Measurements from ENCODE around the gene RNF150.

The RNF150 gene

DNA sequence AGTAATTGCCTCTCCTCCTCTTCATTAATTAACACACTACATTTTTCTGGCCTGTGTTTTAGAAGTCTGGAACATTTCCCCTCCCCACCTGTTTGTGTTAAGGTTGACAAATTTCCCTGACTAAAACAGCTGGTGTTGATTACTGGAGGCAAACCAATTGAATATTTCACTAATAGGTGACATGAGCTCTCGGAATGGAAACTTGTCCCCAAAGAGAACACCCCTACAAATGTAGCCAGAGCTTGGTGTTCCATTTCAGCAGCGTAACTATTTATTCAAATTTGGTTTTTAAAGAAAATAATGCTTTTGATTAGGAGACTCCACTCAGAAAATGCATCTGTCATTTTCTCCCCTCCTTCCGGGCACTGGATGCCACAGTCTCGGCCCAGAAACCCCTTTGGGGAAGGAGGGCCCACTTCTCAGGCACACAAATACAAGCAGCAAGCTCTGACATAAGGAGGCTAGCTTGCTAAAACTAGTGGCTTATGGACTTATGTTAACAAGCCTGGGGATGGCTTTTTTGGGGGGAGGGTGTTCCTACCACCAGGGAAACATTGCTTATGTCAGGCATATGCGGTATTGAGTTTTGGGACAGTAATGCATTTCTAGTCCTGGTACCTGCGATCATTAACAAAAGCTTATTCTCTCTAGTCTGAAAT, 2.2 kb downstream of the RNF150 start:
- DNase-seq = no peak

DNA sequence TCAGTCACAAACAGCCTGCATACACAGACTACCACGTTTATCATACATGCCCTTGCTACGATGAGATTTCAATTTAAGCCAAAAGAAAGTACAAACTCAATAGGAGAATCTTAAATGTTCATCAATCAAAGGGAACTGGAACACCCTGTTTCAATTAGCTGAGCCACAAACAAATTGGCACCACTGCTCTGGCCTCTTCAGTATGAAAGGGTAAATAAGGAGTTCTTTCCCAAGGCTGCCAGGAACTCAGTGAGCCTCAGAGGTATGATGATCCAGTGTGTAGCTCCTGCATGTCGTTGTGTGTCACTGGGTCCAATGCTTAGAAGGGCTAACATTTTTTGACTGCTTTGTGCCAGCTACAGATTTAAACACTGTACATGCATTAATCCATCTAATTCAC, 5.4 kb downstream of the RNF150 start:
- no peak for DNase-seq

DNA sequence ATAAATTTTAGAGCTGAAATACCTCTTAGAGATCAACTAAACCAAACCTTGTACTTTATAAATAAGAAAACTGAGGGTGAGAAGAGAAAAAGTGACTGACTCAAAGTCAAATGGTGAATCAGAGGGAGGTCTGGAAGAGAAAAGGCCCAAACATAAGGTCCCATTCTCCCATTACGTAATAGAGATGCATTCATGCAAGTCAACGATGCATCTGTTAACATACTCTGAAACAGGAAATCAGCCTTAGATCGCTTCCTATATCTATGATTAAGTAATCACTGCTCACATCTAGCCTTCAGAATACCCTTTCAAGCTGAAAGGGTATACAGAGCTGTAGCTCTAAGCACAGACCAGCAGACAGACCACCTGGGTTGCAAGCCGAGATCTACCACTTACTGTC, 6.5 kb downstream of the RNF150 start:
- no peak for DNase-seq

DNA sequence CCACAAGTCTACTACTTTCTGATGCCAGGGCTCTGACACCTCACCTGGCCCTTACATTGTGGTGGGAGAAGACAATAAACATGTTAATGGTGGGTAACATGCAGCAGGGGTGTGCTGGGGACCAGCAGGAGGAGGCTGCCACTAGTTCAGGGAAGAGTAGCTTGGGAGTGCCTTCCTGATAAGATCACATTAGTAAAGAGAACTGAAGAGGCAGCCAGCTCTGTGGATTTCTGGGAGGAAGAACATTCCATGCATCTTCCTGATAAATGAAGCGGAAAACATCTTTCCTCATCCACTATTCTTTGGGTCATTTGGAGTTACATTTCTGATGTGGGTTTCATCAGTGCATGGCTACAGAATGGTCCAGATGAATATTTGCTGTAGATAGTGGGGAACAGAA, 9.0 kb downstream of the RNF150 start:
- DNase-seq = no peak

DNA sequence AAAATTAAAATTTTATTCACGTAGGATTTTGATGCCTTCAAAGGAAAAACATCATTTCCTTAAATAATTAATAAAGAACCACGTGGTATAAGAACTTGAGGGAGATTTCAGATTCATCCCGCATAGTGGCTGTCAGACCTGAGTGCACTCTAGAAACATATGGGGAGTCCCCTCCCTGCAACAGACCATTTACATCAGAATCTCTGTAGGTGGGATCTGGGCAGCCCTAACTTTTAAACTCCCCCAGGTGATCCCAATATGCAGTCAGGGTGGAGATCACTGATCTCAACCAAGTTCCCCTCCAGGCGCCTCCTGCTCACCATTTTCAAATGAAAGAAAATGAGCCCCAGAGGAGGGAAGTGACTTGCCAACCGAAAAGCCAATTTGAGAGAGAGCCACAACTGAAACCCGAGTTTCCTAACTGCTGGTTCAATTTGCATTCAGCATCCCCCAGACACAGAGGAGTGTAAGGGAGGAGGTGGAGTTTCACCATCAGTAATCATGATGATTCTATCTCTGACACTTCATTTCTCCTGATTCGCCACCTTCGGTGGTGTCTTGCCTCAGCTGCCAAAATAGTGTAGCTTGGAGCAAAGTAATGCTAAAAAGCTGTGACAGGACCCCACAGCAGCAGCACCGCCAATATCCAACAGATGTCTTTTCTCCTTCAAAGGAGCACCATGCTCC, 11.4 kb downstream of the RNF150 start:
- DNase-seq = no peak

DNA sequence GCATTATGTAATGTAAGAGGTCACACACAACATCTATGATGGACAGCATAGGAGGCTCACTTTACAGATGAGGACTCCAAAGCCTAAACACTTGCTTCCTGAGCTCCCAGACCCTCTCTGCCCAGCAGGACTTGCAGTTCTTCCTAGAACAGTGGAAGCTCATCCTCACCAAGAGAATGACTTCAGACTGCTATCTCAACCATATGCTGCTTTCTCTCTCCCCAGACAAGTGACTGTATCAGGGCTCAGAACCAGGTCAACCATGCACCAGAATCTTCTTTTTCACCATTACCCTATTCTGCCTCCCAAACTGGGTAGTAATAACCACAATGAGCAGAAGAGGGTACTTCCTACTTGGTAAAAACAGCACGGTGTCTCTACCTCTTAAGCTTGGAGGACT, 12.2 kb downstream of the RNF150 start:
- DNase-seq = no peak

DNA sequence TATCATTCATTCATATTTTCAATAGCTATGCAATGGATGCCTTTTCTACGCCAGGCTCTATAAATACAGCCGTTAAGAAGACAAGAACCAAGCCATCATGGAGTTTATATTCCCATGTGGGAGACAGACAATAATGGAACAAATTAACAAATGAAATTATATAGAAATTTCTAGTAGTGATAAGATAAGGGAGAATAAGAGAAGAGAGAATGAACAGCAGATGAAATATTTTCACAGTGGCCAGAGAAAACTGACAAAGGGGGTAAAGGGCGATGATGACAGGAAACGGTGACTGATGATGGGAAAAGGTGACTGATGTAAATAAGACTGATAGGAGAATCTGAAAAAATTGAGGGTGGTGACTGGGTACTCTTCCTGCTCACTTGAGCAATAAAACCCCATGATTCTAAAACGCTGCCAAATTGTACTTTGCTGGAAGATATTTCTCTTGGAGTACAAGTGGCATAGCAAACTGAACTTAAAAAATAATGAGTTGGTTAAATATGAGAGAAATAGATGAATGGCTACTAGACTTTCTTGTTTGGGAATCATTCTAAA, 13.2 kb downstream of the RNF150 start:
- DNase-seq = no peak

DNA sequence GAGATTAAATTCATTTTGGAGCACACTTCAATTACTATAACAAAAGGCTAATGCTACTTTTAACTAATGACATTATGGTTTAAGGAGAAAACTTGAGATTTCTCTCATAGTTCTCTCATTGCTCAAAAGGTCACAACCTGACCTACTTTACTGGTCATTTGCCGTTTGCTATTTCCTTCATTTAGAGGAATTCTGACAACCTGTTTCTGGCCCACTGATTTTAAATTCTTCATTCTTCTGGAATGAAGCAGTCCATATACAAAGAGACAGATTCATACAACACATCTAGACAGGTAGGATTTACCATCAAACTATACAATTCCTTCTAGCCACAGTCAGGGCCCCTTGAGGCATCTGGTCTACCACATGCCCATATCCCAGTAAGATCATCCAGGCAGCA, 14.2 kb downstream of the RNF150 start:
- no peak for DNase-seq

DNA sequence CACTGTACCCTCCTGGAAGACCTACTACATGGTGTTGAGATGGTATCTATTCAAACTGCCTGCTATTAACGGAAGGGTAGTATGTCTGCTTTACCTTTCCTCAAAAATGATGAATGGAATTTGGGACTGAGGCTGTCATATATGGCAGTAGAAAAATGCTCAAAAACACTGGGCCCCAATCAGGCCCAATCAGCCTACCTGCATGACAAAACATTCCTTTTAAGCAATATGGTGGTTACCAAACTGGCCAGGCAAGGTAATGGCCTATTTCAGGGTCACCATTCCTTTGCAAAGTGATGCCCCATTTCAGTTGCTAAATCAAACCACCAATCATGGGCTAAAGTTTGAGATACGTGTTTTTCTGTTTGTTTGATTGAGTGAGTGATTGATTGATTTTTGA, 14.9 kb downstream of the RNF150 start:
- no peak for DNase-seq

DNA sequence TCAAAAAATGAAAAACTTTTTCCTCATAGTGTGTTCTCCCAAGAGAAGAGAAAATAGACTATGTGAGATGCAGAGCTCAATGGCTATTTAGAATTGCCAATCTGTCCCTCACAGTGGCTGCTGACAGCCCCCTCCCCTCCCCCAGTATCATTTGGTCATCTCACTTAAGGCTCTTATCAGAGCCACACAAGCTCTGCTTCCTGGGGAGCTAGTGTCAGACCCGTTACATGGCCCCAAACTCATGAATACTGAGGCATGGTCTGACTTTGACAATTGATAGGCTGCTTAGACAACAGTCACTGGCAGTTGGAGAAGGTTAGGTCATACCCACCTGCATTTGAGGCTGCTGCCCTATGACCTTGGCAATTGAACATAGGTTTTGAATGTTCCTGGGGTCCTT, 15.3 kb downstream of the RNF150 start:
- no peak for DNase-seq

DNA sequence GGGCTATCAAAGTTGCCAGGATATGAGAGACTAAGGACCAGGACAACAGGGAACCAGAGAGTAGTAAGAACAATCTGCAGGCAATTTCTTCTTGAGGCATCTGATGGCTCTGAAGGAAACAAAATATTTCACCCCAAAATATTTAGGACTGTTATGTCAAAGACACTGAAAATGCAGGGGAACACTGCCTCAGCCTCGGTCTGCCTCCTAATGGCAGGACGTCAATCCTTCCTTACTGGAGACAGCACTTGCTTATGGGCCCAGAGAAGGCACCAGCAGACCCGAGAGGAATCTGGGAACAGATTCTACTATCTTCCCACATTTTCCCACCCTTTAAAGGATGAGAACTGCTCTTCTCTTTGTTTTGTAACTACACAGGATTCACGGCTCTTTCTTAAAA, 23.3 kb downstream of the RNF150 start:
- DNase-seq = no peak

DNA sequence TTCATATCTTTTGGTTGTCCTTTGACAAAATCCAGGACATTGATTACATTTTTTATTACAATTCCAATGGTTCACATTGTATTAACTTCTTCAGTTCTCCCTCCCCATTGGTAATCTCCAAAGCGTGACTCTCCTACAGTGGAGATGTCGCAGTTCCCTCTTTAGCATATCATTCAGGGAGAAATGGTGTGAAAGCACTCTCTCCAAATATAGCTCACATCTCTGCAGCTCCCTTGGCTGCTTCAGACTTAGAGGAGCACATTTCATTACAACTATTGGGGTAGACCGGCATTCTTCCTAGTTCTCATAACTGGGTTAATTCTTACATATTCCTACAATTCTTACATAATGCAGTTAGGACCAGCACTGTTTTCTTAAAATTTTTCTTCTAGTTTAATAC, 25.3 kb downstream of the RNF150 start:
- DNase-seq = no peak

DNA sequence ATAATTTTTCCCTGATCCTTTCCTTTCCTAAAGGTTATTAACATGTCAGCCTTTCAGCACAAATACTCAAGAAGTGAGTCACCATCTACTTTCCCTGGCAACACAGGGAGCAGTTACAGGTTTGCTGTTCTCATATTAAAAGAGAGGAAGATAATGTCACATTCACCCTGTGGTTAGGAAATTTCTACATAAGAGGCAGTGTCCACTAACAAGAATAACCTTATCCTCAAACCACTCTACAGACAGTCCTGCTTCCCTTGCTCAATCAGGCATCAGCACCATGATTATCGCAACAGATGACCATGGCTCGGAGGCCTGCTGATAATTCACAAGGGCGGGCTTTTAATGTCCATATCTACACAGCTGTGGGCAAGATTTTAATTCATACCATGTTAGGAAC, 30.9 kb downstream of the RNF150 start:
- DNase-seq = no peak

DNA sequence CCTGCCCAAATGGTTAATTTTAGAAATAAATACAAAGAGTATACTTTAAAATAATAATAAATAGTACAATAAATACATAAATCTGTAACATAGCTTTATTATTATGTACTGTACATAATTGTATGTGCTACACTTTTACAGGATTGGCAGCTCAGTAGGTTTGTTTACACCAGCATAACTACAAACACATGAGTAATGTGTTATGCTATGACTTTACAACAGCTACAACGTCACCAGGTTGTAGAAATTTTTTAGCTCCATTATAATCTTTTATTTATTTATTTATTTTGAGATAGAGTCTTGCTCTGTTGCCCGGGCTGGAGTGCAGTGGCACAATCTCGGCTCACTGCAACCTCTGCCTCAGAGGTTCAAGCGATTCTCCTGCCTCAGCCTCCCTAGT, 31.8 kb downstream of the RNF150 start:
- DNase-seq = no peak

DNA sequence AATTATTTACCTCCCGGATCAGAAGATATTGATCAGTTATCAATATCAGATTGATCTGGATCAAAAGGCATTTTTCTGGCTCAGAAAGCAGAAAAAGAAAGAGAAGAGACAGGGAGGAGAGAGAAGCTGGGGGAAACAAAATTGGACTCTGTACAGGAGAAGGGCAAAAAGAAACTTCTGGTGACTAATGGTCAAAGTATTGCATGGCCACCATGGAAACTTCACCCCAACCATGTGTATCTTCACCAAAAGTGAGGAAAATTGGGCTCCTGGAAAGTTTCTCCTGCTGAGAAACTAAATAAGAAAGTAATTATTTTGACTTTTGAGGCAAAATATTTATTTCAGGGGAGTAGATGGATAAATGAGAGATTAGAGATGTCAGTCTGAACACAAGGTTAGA, 33.9 kb downstream of the RNF150 start:
- DNase-seq = no peak

DNA sequence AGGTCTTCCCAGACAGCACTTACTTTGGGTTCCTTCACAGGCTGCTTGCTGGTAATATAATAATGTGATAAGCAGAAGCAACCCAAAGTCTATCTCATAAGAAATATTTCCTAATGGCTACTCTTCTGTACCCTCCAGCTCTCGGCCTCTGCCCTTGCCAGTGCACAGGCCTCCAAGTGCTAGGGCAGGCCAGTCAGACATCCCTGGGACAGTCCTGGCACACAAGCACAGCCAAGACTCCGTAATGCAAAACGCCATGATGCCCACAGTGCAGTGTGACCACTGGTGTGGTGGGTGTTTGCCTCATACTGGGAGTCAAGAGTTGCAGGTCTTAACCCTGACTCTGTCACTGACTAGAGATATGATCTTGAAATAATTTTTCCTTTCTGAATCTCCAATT, 35.1 kb downstream of the RNF150 start:
- no peak for DNase-seq

DNA sequence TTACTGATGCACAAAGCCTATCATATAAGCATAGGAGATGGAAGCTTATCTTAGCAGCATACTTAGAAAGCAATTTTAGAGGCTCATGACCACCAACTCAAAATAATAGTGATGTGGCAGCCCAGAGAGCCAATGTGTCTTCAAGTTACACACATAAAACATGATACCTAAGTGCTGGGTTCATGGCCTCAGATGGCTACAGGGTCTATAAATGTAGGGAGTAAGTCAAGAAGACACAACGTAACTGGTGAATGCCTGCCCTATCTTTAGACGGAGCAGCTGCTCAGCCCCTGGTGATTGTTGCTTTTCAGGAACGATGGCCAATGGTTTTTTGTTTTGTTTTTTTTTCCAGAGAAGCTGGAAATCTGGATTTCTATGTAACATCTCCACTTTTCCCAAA, 42.8 kb downstream of the RNF150 start:
- no peak for DNase-seq

DNA sequence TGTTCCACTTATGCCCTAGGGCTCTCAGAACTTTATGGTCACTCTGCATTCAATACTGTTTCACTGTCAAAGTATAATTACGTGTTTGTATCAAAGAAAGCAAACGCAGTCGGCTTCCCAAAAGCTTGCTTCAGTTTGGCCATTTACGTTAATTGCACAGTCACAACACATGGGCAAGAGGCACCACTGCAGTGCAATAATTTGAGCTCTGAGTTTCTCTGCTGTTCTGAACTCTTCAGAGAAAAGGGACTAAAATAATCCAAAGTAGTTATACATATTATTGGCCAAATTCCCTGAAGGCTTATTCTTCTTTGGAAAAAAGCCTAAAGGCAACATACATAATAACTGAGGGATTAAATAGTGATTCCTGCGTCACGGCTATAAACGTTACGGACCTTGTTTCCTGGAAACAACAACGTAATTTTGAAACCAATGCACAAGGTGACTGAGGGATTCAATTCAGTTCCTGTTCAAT, 51.3 kb downstream of the RNF150 start:
- DNase-seq = no peak

DNA sequence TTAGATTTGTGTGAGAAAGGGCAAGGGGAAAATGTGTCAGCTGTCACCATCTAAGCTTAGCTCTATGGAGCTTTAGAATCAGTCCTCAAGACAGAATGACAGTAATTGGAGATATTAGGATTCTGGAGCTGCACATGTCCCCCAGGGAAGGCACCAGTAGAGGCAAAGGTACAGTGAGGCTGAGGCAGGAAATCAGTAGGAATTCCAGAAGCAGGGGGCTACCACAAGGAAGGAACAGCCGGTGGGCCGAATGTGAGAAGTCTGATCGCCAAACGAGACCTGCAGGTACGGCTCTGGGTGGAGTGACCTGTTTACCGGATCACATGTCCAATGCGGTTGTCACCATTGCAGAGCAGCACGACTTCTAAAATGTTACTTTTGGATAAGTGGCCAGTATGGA, 52.6 kb downstream of the RNF150 start:
- no peak for DNase-seq

DNA sequence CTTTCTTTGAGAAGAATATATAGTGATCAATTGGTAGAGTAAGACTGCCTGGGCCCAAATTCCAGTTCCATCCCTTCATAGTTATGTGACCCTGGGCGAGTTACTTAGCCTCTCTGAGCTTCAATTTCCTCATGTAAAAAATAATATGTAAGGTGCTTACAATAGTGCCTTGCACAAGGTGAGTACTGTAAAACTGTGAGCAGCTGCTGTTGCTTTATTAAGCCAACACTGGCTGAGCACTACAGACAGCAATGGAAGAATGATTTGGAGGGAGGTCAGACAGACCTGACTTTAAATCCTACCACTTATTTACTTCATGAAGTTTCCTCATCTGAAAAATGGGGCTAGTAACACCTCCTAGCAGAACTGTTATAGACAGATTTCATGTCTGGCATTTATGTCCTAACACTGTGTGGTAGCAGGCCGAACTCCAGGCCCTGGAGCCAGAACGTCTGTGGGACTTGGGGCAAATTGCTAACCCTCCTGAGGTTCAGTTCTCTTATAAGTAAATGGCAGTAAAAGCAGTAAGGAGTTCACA, 53.8 kb downstream of the RNF150 start:
- no peak for DNase-seq

DNA sequence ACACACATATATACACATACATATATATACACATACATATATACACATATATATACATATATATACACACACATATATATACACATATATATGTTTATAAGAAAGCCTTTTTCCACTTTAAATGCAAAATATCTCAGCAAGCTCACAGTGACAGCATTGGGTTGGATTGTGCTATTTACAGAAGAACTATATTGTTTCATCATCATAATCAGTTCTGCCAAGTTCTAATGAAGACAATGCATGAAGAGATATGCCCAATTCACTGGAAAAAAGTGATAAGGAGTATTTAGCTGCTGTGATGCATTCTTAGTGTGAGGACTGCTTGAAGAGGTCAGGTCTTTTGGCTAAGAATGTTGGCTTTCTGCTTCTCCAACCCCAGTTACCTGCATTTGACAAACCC, 54.4 kb downstream of the RNF150 start:
- DNase-seq = no peak

DNA sequence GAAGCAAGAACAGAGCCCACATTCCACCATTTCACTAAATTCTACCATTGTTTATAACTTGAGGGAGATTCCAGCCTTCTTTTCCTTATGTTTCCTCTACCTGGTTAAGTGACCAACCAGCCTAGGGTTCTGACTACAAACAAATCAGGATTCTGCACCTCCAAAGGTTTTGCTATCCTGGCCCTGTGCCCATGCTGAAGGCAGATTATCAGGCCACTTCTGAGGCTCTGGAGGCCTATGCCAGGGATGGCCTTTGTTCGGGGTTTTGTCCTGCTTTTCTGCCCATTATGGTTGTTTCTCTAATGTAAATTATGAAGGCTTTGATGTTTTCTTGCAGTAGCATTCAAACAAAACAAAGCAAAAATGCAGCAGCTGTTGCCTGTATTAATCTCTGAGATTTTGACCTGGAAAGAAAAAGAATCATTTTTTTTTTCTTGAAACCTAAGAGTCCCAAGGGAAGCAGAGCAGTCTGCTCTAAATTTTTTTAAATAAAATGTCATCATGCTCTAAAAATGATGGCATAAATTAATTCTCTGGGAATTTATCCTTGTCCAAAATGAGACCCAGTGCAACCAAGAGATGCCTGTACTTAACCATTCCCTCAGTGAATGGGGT, 55.6 kb downstream of the RNF150 start:
- DNase-seq = no peak

DNA sequence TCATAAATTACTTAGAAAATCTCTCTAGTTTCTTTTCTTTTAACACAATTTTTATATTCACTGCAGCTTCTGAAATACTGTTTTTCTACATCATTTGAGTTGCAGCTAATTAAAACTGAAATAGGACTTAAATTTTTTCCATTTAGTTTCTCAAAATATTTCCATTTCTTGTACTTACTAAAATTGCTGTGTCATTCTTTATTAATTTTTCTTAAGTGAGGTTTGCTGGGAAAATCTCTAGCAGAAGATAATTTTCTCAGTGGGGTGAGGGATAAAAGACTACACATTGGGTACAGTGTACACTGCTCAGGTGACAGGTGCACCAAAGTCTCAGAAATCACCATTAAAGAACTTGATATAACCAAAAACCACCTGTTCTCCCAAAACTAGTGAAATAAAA, 57.7 kb downstream of the RNF150 start:
- no peak for DNase-seq

All from CD4-positive, alpha-beta T cell treated with Interferon gamma for 1 hour (primary cell).